HCT116 (cell line): ENCODE data around the gene ATPAF1. TPM values are rescaled to one million over a fixed set of nuclear protein-coding genes. Genes with fewer than 3 reads are reported as not detected.

Experiments
- ATAC-seq: fragments of 200-7000 bp; cut with Tn5 transposase; 2 replicates; pipeline ENCODE4 v1.9.1; 2020; ENCODE audit warnings: mild to moderate bottlenecking, moderate library complexity
- BruUV-seq: library from RNA; stranded (reverse); fragments of 400-500 nt; replicated peaks from 2 replicates; lab custom pipeline; 2021; lab: Mats Ljungman, UMichigan
- CTCF ChIA-PET: fragments of 300-600 bp; sonication (Branson Sonifier 250); formaldehyde crosslinking; loops from one replicate; lab custom pipeline; 2021; ENCODE audit warnings: antibody characterized with exemption; lab: Charles Lee
- POLR2A ChIA-PET: fragments of 300-600, 350-600 bp; sonication (Branson Sonifier 250); formaldehyde crosslinking; loops from one replicate; lab custom pipeline; 2021; ENCODE audit warnings: antibody characterized with exemption; lab: Charles Lee
- RAD21 ChIA-PET, 2 experiments: fragments of 300-600 bp; sonication (Branson Sonifier 250); formaldehyde crosslinking; loops; one replicate each; lab custom pipeline; 2023; ENCODE audit warnings: low total read pairs in 2 of 2; ENCODE audit not compliant: uncharacterized antibody in 2 of 2, unreplicated experiment in 2 of 2, low non-redundant PET in 1 of 2; lab: Charles Lee
- DNase-seq: peaks from one replicate; pipeline ENCODE4 v3.0.0-alpha.2; 2010; ENCODE audit warnings: low read depth, low spot score
- H2AFZ ChIP-seq: fragments of 200-600 bp; shearing (Covaris generic), sonication (generic); 2 replicates; pipeline ENCODE4 v1.6.1; 2017; ENCODE audit warnings: low read depth, mixed run types, mixed read lengths, antibody characterized with exemption, low read length; ENCODE audit not compliant: poor library complexity, severe bottlenecking
- H3K27ac ChIP-seq: 2 replicates; pipeline ENCODE4 v1.5.1; 2012; ENCODE audit warnings: low read depth, low read length
- H3K27me3 ChIP-seq: fragments of 200-600 bp; sonication (generic); 2 replicates; pipeline ENCODE4 v1.6.1; 2016; ENCODE audit warnings: mixed run types, low read length, mixed read lengths; ENCODE audit not compliant: insufficient read depth
- H3K36me3 ChIP-seq, 2 experiments: fragments of 200-500 bp in 1 of 2; fragments of 200-600 bp in 1 of 2; sonication (Bioruptor generic) in 1 of 2; sonication (generic) in 1 of 2; 2 replicates each; pipeline versions ENCODE4 v1.5.1 to v1.6.1; 2014 to 2016; ENCODE audit warnings: low read length in 2 of 2, inconsistent platforms in 1 of 2, mixed read lengths in 1 of 2, mixed run types in 1 of 2; ENCODE audit not compliant: insufficient read depth in 2 of 2, control insufficient read depth in 1 of 2
- H3K4me1 ChIP-seq, 2 experiments: fragments of 200-600 bp in 1 of 2; sonication (generic) in 1 of 2; 2 replicates each; pipeline versions ENCODE4 v1.5.1 to v1.6.1; 2012 to 2017; ENCODE audit warnings: low read length in 2 of 2, inconsistent platforms in 1 of 2, mild to moderate bottlenecking in 1 of 2, mixed read lengths in 1 of 2, mixed run types in 1 of 2, moderate library complexity in 1 of 2; ENCODE audit not compliant: insufficient read depth in 2 of 2, control insufficient read depth in 1 of 2
- H3K4me2 ChIP-seq: fragments of 200-600 bp; sonication (generic); 2 replicates; pipeline ENCODE4 v1.6.1; 2017; ENCODE audit warnings: mixed run types, low read length, mixed read lengths
- H3K4me3 ChIP-seq, 2 experiments: fragments of 200-600 bp in 1 of 2; sonication (generic) in 1 of 2; replicated peaks in 1 of 2; 2 replicates each; pipeline ENCODE4 v1.5.1; 2011 to 2016; ENCODE audit warnings: low read length in 2 of 2, control low read depth in 1 of 2, low read depth in 1 of 2, mild to moderate bottlenecking in 1 of 2, mixed read lengths in 1 of 2, mixed run types in 1 of 2
- H3K79me2 ChIP-seq: fragments of 200-600 bp; sonication (generic); 2 replicates; pipeline ENCODE4 v1.6.1; 2017; ENCODE audit warnings: mild to moderate bottlenecking, mixed run types, low read length, moderate library complexity, mixed read lengths; ENCODE audit not compliant: insufficient read depth
- H3K9ac ChIP-seq: fragments of 200-600 bp; sonication (generic); 2 replicates; pipeline ENCODE4 v1.6.1; 2016; ENCODE audit warnings: low read length, mixed read lengths
- H3K9me2 ChIP-seq: fragments of 200-600 bp; sonication (generic), shearing (Covaris generic); 2 replicates; pipeline ENCODE4 v1.6.1; 2017; ENCODE audit warnings: mixed run types, mild to moderate bottlenecking, moderate library complexity; ENCODE audit not compliant: insufficient read depth
- H3K9me3 ChIP-seq, 2 experiments: fragments of 200-500 bp in 1 of 2; fragments of 200-600 bp in 1 of 2; sonication (Bioruptor generic) in 1 of 2; sonication (generic) in 1 of 2; 2 replicates each; pipeline ENCODE4 v1.6.1; 2014 to 2017; ENCODE audit warnings: low read length in 2 of 2, mixed read lengths in 2 of 2, inconsistent platforms in 1 of 2, low read depth in 1 of 2, mild to moderate bottlenecking in 1 of 2, mixed run types in 1 of 2, moderate library complexity in 1 of 2; ENCODE audit not compliant: control insufficient read depth in 1 of 2, insufficient read depth in 1 of 2
- H4K20me1 ChIP-seq: fragments of 200-600 bp; sonication (generic), shearing (Covaris generic); 2 replicates; pipeline ENCODE4 v1.6.1; 2017; ENCODE audit warnings: mixed run types, mild to moderate bottlenecking, moderate library complexity; ENCODE audit not compliant: insufficient read depth
- CBX3 ChIP-seq: IDR thresholded peaks from 2 replicates; pipeline ENCODE4 v1.6.1; 2012; ENCODE audit warnings: low read depth
- EGR1 ChIP-seq: IDR thresholded peaks from 2 replicates; pipeline ENCODE4 v1.6.1; 2012; ENCODE audit warnings: low read depth
- ELF1 ChIP-seq: IDR thresholded peaks from 2 replicates; pipeline ENCODE4 v1.6.1; 2012; ENCODE audit warnings: low read depth, borderline replicate concordance
- EZH2phosphoT487 ChIP-seq: fragments of 200-600 bp; IDR thresholded peaks from 2 replicates; pipeline ENCODE4 v1.6.1; 2018; ENCODE audit warnings: antibody characterized with exemption, borderline replicate concordance
- JUND ChIP-seq: IDR thresholded peaks from 2 replicates; pipeline ENCODE4 v1.6.1; 2012
- intact Hi-C: fragments of 100-400 bp; cut with micrococcal nuclease; formaldehyde crosslinking; loops from 2 replicates; pipeline ENCODE4 v1.10.0; 2022
- total RNA-seq: library from RNA; stranded (reverse); gene quantifications from one replicate; pipeline ENCODE4 v1.2.1, GENCODE V29; 2021; ENCODE audit not compliant: unreplicated experiment
- TF ChIP-seq, protein P1 (sequence below), 3 experiments: fragments of 200-600 bp in 1 of 3; sonication (generic) in 1 of 3; IDR thresholded peaks in 2 of 3; conservative IDR thresholded peaks in 1 of 3; 2 replicates each; pipeline ENCODE4 v1.5.1; 2012 to 2017; ENCODE audit warnings: low read depth in 2 of 3, low read length in 2 of 3, antibody characterized with exemption in 1 of 3, borderline replicate concordance in 1 of 3, control low read depth in 1 of 3, mild to moderate bottlenecking in 1 of 3, mixed read lengths in 1 of 3, mixed run types in 1 of 3, moderate library complexity in 1 of 3; ENCODE audit not compliant: insufficient read depth in 1 of 3

The ATPAF1 gene
- total RNA-seq, 1 experiment from 2014 or later = 35.5 TPM

DNA sequence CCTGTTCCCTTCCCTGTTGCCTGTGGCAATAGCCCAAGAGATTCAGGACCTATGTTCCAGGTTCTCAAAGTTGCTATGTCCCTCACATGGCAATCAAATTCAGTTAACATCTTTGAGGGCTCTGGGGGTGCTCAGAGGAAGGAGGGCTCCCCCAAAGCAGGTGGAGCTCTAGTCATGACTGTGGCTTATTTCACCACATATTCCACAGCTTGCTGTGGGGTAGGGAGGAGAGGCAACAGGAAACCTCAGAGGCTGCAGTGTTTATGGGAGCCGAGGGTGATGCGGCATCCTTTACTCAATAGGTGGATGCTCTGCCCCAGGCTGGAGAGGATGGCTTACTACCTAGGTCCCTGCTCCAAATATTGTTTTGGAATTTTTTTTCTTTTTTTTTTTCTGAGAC, 62.9 kb downstream of the ATPAF1 start:
- no TSS peak for BruUV-seq
- Histone ChIP-seq H3K9me3 (no peaks in the 10 kb centered on the region), H3K4me3 (no peak overlapping the region; a peak in 1 of 4 replicates), H3K36me3 (0 out of 4 replicates have a peak, but pooled peaks cover 0 to 6% of the 10 kb centered on the region in 2 experiments), H2AFZ (no peak overlapping the region), H3K27me3 (no peaks in the 10 kb centered on the region), H4K20me1 (no peaks in the 10 kb centered on the region), H3K4me1 (peaks cover 0 to 15% of the 10 kb centered on the region in 2 experiments; a peak in 3 of 4 replicates), H3K9me2 (no peaks in the 10 kb centered on the region), H3K4me2 (peak overlapping the region; percentile 79), H3K27ac (no peak overlapping the region), H3K79me2 (peaks cover 7% of the 10 kb centered on the region; the same call in 1 of the 2 replicates), H3K9ac (no peak overlapping the region)
- ChIA-PET RAD21 (no interaction called here), CTCF (no interaction called here), POLR2A (interaction anchor here (0.6 to 2.4 kb wide), 2 partner anchors 12 to 265 kb away, joined by 3 to 5 read pairs; partner anchors contain the start of gene MOB3C)
- intact Hi-C loops = no loop called here
- no peak for ATAC-seq
- no peak for DNase-seq
- TF ChIP-seq JUND = no peak
- TF ChIP-seq EGR1 = no peak
- no peak for TF ChIP-seq CBX3
- TF ChIP-seq ELF1 = no peak
- TF ChIP-seq EZH2phosphoT487 = no peak
- TF ChIP-seq, protein P1, sequence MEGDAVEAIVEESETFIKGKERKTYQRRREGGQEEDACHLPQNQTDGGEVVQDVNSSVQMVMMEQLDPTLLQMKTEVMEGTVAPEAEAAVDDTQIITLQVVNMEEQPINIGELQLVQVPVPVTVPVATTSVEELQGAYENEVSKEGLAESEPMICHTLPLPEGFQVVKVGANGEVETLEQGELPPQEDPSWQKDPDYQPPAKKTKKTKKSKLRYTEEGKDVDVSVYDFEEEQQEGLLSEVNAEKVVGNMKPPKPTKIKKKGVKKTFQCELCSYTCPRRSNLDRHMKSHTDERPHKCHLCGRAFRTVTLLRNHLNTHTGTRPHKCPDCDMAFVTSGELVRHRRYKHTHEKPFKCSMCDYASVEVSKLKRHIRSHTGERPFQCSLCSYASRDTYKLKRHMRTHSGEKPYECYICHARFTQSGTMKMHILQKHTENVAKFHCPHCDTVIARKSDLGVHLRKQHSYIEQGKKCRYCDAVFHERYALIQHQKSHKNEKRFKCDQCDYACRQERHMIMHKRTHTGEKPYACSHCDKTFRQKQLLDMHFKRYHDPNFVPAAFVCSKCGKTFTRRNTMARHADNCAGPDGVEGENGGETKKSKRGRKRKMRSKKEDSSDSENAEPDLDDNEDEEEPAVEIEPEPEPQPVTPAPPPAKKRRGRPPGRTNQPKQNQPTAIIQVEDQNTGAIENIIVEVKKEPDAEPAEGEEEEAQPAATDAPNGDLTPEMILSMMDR (IDR thresholded peaks at IDR 0.05 in 2 of 3, conservative IDR thresholded peaks at IDR 0.05 in 1 of 3; ENCODE audit: borderline replicate concordance in 1 of 3, insufficient read depth in 1 of 3, low read depth in 2 of 3, low read length in 2 of 3) = no peak
